ENCODE data around the gene ERCC5.

DNA sequence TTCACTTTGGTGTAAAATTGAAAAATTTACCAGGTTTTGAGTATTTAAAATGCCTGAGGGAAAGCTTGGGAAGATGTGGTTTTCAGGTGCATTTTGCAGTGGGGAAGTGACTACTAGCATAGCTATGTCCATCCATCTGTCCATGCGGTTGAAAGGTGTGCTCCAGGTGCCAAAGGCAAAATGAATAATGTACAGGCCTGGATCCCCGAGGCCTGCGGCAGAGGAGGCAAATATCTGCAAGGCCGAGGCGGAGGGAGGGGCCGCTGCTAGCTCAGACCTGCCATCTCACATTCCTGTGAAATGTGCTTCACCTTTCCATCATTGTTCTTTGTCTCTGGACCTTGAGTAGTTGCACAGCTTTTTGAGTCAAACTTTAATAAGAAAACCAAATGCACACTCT is 65.5 kb downstream of the ERCC5 start:
- TF ChIP-seq, protein P1, sequence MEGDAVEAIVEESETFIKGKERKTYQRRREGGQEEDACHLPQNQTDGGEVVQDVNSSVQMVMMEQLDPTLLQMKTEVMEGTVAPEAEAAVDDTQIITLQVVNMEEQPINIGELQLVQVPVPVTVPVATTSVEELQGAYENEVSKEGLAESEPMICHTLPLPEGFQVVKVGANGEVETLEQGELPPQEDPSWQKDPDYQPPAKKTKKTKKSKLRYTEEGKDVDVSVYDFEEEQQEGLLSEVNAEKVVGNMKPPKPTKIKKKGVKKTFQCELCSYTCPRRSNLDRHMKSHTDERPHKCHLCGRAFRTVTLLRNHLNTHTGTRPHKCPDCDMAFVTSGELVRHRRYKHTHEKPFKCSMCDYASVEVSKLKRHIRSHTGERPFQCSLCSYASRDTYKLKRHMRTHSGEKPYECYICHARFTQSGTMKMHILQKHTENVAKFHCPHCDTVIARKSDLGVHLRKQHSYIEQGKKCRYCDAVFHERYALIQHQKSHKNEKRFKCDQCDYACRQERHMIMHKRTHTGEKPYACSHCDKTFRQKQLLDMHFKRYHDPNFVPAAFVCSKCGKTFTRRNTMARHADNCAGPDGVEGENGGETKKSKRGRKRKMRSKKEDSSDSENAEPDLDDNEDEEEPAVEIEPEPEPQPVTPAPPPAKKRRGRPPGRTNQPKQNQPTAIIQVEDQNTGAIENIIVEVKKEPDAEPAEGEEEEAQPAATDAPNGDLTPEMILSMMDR (IDR thresholded peaks at IDR 0.05) = no peak
- no peak for TF ChIP-seq POLR2A (IDR thresholded peaks at IDR 0.05)
